AG09309 (cell line): ENCODE results near the gene NANP.

Experiments
- DNase-seq: peaks from one replicate; pipeline ENCODE4 v3.0.0-alpha.2; 2010; ENCODE audit warnings: low read depth
- H3K4me3 ChIP-seq: 2 replicates; pipeline ENCODE4 v1.5.1; 2011; ENCODE audit warnings: mild to moderate bottlenecking, low read depth, low read length, moderate library complexity; ENCODE audit not compliant: control insufficient read depth
- TF ChIP-seq, protein P1 (sequence below): IDR thresholded peaks from 2 replicates; pipeline ENCODE4 v1.5.1; 2011; ENCODE audit warnings: mild to moderate bottlenecking, low read depth, low read length, inconsistent platforms; ENCODE audit not compliant: insufficient read depth, control insufficient read depth; ENCODE audit errors: missing control alignments

The NANP gene

GRCh38 chr20:25567286-25567685, 56.5 kb downstream of the NANP start:
- TF ChIP-seq, protein P1, sequence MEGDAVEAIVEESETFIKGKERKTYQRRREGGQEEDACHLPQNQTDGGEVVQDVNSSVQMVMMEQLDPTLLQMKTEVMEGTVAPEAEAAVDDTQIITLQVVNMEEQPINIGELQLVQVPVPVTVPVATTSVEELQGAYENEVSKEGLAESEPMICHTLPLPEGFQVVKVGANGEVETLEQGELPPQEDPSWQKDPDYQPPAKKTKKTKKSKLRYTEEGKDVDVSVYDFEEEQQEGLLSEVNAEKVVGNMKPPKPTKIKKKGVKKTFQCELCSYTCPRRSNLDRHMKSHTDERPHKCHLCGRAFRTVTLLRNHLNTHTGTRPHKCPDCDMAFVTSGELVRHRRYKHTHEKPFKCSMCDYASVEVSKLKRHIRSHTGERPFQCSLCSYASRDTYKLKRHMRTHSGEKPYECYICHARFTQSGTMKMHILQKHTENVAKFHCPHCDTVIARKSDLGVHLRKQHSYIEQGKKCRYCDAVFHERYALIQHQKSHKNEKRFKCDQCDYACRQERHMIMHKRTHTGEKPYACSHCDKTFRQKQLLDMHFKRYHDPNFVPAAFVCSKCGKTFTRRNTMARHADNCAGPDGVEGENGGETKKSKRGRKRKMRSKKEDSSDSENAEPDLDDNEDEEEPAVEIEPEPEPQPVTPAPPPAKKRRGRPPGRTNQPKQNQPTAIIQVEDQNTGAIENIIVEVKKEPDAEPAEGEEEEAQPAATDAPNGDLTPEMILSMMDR, result no peak
- no peak for DNase-seq
- no peak overlapping the region for H3K4me3 ChIP-seq

DNA sequence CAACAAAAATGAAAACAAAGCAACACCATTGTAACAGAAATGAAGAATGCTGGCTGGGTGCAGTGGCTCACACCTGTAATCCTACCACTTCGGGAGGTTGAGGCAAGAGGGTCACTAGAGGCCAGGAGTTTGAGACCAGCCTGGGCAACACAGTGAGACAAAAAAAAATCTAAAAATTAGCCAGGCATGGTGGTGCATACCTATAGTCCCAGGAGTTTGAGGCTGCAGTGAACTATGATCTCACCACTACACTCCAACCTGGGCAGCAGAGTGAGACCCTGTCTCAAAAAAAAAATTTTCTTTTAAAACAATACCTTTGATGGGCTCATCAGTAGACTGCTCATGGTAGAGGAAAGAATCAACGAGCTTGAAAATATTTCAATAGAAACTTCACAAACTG, 57.0 kb downstream of the NANP start:
- no peak overlapping the region for H3K4me3 ChIP-seq
- TF ChIP-seq, protein P1, result no peak
- no peak for DNase-seq

DNA sequence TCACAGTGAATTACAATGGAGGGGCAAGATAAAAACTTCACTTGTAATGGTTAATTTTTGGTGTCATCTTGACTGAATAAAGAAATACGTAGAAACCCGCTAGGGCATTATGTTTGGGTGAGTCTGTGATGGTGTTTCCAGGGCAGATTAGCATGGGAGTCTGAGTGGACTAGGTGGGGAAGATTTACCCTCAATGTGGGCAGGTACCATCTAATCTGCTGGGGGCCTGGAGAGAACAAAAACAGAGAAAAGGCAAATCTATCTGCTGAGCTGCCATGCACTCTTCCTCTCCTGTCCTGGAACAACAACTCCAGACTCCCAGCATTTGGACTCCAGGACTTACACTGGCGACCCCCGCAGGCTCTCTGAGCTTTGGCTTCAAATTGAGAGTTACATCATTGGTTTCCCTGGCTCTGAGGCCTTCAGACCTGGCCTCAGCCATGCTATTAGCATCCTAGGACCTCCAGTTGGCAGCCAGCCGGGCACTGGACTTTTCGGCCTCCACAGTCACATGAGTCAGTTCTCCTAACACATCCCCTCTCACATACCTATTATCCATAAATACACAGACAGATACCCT, 58.1 kb downstream of the NANP start:
- TF ChIP-seq, protein P1, result no peak
- no peak overlapping the region for H3K4me3 ChIP-seq
- no peak for DNase-seq

- H3K4me3 ChIP-seq, result no peak overlapping the region
- no peak for DNase-seq
- TF ChIP-seq, protein P1, result no peak
These were observed 59.9 kb downstream of the NANP start for GRCh38 chr20:25563876-25564275.

DNA sequence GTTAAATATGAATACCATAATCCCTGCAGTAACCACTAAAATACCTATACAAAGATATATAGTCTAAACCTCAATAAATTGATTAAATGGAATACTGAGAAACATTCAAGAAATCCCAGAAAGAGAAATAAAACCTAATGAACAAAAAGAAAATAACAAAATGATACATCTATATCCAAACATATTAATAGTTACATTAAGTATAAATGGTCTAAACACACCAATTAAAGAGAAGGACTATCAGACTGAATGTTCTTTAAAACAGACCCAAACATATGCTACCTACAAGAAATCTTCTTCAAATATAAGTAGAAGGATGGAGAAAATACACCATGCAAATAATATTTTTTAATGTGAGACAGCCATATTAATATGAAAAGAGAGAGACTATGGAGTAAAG, 60.5 kb downstream of the NANP start:
- no peak overlapping the region for H3K4me3 ChIP-seq
- DNase-seq, result no peak
- TF ChIP-seq, protein P1, result no peak
